ENCODE data around the gene HNRNPA3.
"Not testable (repeated sequence)": the region's sequence is repeated elsewhere in the genome, so short reads cannot be mapped to it uniquely, and the experiment has no call there.

- TF ChIP-seq CTCF, POLR2A (IDR thresholded peaks at IDR 0.05): not testable (repeated sequence)
Measured at GRCh38 chr2:177179671-177180070, 32.9 kb upstream of the HNRNPA3 start.
